Non-pigmented ciliary epithelial cell (primary cell): ENCODE data around the gene CCDC88A.
"Not testable (repeated sequence)": the region's sequence is repeated elsewhere in the genome, so short reads cannot be mapped to it uniquely, and the experiment has no call there.

Experiments
- DNase-seq: peaks from one replicate; pipeline ENCODE4 v3.0.0-alpha.2; 2010; ENCODE audit warnings: low read depth

Gene CCDC88A

GRCh38 chr2:55421326-55421725 is 1.7 kb upstream of the CCDC88A start:
- no peak for DNase-seq

GRCh38 chr2:55420871-55421270 is 1.2 kb upstream of the CCDC88A start:
- DNase-seq, result no peak

GRCh38 chr2:55420439-55420725 is 726 bp upstream of the CCDC88A start:
- DNase-seq, result no peak

- DNase-seq, result no peak
These were observed 400 bp downstream of the CCDC88A start for GRCh38 chr2:55419233-55419678.

DNA sequence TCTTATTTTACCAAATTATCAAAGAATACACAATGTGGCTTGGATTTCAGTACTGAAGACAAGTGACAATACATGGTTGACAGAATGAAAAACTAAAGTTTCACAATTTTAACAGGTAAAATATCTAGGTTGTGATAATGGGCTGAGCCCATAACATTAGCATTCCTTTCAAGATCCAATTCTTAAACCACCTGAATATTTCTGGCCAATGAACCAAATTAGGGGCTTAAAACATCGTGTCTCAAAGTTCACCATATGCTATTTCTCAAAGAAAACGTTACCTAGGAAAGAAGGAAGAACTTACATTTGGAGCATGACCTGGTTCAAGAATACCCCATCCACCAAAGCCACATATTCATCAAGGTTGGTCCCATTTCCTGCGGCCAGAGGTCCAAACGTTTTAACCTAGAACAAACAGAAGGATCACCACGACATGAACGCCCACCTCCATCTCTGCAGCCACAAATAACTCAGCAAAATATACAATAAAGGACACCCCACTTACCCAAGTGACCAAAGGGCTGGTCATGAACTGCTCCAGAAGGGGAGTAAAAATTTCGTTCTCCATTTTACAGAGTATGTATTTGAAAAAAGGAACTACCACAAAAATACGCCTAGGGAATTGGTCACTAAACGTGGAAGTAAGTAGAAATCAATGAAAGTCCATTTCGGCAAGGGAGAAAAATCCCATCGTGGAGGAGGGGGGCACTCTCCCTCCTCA is 984 bp downstream of the CCDC88A start:
- no peak for DNase-seq

GRCh38 chr2:55418072-55418471 is 1.6 kb downstream of the CCDC88A start:
- no peak for DNase-seq

GRCh38 chr2:55416786-55417568 is 2.7 kb downstream of the CCDC88A start:
- DNase-seq, result no peak

DNA sequence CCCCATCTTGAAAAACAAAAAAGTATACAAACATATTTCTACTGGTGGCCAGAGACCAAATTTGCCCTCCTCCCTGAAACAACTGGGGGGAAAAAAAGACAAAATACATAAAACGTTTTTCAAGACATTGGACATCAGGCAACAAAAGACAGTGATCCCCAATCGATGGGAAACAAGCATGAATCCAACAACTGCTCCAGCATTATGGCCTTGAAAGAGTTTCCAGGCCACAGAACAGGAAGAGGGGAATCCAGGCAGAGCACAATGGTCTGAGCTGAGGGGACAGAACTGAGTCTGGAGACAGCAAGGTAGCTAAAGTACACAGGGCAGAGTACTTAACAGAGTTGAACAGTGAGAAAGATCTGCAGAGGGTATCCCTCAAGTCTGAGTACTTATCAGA is 4.4 kb downstream of the CCDC88A start:
- no peak for DNase-seq

- DNase-seq, result no peak
These were observed 10.5 kb downstream of the CCDC88A start for GRCh38 chr2:55408918-55409868.

DNA sequence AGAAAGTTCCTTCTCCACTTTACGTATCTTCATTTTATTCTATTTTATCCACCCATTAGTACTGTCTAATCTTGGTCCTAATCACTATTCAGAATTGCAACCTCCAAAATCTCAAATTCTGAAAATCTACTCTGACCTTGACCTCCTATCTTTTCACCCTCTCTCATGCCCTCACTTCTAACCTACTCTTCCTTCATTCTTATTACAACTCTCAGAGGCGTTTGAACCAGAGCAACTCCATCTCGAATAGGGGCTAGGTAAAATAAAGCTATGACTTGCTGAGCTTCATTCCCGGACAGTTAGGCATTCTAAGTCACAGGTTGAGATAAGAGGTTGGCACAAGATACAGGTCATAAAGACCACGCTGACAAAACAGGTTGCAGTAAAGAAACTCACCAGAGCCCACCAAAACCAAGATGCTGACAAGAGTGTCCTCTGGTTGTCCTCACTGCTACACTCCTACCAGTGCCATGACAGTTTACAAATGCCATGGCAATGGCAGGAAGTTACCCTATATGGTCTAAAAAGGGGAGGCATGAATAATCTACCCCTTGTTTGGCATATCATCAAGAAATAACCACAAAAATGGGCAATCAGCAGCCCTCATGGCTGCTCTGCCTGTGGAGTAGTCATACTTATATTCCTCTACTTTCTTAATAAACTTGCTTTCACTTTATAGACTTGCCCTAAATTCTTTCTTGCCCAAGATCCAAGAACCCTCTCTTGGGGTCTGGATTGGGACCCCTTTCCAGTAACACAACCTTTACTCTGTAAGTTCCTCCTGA is 11.4 kb downstream of the CCDC88A start:
- no peak for DNase-seq

GRCh38 chr2:55405116-55405515 is 14.5 kb downstream of the CCDC88A start:
- DNase-seq, result no peak

DNA sequence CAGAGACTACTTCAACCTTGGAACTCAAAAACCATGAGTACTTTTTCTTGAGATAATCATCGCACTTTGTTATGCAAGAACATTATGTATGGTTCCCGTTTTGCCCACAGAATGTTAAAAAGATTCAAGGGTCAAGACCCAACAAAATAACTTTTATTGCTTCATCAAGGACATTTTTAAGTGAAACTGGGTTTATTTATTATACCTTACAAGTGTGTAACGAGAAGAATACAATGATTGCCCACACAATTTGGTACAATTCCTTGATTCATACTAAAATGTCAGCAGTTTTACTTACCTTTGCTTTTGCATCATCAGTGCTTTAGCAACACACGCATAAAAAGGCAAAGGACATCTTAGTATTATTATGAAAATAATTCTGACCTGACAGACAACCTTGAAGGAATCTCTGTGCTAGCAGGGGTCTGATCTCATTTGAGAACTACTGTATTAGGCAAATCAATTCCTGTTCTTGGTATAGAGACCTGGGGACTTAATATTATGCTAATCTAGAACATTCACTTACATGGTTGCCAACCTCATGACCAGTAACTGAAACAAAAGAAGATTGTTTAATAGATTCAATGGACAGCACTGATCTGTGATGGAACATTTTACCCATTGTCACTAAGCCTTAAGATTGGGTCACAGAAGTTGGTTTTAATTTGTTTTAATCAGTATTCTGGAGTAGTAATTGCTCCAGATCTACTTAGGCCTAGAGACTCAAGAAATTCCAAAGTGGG is 16.2 kb downstream of the CCDC88A start:
- no peak for DNase-seq

DNA sequence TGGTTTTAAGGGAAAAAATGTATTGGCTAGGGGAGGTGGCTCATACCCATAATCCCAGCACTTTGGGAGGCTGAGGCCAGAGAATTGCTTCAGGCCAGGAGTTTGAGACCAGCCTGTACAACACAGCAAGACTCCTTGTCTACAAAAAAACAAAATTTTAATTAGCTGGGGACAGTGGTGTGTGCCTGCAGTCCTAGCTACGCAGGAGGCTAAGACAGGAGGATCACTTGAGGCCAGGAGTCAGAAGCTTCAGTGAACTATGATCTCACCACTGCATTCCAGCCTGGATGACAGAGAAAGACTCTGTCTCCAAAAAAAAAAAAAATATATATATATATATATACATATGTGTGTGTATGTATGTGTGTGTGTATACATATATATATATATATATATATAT is 18.5 kb downstream of the CCDC88A start:
- no peak for DNase-seq

- DNase-seq, result no peak
These were observed 19.3 kb downstream of the CCDC88A start for GRCh38 chr2:55400332-55400731.

DNA sequence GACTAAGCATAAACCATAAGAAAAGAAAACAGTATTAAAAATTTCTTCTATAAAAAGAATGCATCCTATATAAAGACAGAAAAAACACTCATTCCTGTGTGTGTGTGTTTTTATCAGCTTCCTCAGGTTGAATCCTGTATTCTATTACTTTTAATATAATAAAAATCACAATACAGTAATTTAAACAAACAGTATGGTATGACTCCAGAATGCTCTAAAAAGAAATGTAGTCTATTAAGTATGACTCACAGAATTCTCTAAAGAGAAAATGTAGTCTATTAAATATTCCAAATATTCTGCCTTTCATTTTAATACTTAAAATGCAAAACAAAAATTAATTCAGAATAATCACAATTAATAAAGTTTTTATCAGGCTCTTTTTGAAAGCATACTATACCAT is 19.8 kb downstream of the CCDC88A start:
- DNase-seq, result no peak

GRCh38 chr2:55395724-55396605 is 23.7 kb downstream of the CCDC88A start:
- DNase-seq, result no peak

GRCh38 chr2:55391615-55392242 is 27.9 kb downstream of the CCDC88A start:
- no peak for DNase-seq

DNA sequence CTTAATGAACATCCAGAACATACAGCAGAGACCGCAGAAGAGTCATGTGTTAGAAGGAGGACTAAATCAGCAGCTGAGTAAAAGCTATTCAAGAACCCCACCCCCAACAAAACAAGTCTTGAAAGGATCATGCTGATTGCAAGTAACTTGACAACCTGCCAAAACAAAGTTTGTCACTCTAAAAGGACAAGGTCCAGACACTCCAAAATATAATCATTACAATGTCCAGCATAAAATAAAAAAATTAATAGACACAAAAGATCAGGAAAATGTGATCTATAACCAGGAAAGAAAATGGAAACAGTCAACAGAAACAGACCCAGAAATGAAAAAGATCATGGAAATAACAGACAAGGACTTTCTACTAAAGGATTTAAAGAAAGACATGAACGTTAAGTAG is 28.5 kb downstream of the CCDC88A start:
- no peak for DNase-seq

DNA sequence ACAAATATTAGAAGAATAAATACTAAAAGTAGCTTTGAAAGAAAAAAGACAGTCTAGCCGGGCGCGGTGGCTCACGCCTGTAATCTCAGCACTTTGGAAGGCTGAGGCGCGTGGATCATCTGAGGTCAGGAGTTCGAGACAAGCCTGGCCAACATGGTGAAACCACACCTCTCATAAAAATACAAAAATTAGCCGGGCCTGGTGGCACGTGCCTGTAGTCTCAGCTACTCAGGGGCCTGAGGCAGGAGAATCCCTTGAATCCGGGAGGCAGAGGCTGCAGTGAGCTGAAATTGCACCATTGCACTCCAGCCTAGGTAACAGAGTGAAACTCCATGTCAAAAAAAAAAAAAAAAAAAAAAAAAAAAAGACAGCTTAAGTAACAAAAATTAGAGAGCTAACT is 34.1 kb downstream of the CCDC88A start:
- DNase-seq, result not testable (repeated sequence)

- DNase-seq, result no peak
These were observed 34.9 kb downstream of the CCDC88A start for GRCh38 chr2:55384786-55385185.
